ENCODE results near the gene OR51B2.
"Not testable (repeated sequence)": the region's sequence is repeated elsewhere in the genome, so short reads cannot be mapped to it uniquely, and the experiment has no call there.

OR51B2 gene

DNA sequence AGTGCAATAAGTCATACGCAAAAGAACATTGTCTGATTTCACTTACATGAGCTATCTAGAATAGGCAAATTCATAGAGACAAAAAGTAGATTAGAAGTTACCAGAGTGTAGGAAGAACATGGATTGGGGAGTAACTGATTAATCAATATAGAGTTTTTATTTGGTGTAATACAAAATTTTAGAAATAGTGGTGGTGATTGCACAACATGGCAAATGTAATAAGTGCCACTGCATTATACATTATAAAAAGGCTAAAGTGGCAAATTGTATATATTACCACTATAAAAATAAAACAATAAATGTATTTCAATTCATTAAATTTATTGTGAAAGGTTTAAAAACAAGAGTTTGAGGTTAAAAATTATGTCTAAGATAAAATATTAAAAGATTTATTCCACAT is 13.7 kb downstream of the OR51B2 start:
- no peak for DNase-seq

DNA sequence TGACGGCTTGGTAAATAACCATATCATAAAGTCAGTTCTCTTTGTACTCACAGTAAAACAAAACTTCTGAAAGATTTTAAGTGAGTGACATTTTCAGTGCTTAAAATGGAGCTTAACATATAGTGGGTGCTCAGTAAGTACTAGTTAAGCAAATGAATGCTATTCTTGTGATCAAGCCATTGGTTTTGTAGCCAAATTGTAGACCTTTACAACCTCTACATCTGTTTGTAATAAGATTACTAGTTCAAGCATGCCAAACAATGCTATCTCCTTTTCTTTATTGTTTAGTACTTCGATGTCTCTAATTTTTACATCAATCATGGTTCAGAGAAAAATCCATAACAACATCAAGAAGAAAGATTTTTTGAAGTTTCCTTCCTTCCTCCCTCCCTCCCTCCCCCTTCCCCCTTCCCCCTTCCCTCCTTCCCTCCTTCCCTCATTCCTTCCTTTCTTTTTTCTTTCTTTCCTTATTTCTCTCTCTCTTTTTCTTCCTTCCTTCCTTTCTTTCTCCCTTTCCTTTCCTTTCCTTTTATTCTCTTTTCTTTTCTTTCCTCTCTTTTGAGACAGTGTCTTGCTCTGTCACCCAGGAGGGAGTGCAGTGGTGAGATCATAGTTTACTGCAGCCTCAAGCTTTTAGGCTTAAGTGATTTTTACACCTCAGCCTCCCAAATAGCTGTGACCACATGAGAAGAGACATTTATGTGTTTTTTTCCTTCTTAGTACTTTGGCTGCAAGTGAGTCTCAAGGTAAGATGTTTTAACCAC is 16.7 kb downstream of the OR51B2 start:
- DNase-seq: no peak

DNA sequence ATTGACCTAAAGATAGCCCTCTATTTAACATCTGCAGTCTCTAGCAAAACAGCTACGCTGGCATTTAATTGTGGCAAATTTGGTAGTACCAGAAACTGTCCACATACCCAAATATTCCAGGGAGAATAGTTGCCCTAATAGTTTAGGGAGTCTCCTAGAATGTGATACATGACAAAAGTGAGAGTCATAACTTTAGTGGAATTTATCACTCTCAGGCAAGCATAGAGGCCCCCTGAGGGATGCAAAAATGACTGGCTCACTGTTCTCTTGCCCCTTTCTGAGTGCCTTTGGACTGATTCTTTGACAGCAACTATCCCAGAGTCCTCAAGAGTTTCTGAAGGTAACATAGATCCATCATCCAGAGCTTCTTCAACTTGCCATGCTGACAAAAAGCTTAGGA is 20.1 kb downstream of the OR51B2 start:
- DNase-seq: no peak

DNA sequence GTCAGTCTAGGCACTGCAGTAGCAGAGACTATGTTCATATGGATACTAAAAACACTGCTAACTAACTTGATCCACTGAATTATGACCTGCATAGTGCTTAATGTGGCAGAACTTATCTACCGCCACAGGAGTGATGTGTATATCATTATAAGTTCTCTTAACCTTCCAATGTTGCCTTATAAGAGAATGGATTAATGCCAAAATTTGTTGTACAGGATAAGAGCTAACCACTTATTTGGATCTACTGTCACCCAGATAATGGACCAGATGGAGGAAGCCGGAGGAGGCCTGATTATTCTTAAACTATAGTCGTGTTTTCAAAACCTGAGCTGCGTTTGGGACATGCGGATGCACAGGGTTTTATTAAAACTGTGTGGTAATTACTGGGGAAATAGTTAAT is 20.5 kb downstream of the OR51B2 start:
- no peak for DNase-seq

DNA sequence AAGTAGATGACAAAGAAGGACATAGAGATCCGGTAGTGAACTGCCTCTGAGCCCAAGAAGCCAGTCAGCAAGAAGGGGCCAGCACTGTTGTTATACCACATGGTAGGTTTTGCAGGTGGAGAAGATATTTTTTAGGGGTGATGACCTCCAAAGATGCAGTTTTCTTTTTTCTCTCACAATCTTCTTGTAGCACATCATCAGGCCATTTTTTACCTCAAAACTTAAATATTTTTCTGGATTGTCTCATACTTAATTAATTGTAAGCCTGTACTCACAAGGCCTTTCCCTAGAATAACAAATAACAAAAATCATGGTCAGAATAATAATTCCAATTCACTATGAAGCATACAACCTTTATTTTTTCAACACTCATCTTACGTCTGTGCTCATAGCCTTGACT is 22.3 kb downstream of the OR51B2 start, which contains the start of gene OR51B4:
TSS of gene OR51B4 (minus strand) at position 101 of the 400 bp plus-strand sequence. CDS start at position 101, 0 bp downstream.
- DNase-seq: no peak

DNA sequence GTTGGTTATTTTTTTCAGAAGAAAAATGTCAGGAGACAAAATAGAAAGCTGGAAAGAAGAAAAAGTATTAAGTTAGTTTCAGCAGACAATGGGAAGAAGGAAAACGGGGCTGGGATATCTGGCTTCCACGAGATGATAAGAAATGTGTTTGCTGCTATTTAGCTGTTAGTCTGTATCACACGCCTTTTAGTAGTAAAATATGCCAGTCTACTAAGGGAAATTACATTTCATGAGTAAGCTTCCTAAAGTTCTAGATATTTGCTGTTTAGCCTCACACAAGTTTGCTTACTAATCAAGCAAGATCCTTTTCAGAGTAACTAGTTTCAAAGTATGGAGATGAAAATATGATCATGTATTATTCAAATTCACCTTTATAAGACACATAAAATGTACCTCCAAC is 23.8 kb downstream of the OR51B2 start:
- no peak for DNase-seq

DNA sequence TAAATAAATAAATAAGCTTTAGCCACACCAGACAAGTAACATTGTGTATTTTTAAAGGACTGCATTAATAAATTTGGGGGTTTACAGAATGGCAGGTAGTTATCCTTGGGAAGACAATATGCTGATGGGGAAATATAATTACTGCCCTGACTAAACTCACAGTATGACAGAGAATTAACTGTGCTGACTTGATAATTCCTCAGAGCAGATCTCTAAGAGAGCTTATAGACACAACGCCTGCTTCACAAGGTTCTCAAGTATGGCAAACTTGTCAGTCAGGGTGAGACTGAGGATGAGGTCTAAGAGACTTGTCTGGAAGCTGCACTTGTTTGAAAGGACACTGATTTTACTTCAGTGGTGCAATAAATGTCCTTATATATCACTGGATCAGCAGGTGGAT is 25.6 kb downstream of the OR51B2 start:
- no peak for DNase-seq

DNA sequence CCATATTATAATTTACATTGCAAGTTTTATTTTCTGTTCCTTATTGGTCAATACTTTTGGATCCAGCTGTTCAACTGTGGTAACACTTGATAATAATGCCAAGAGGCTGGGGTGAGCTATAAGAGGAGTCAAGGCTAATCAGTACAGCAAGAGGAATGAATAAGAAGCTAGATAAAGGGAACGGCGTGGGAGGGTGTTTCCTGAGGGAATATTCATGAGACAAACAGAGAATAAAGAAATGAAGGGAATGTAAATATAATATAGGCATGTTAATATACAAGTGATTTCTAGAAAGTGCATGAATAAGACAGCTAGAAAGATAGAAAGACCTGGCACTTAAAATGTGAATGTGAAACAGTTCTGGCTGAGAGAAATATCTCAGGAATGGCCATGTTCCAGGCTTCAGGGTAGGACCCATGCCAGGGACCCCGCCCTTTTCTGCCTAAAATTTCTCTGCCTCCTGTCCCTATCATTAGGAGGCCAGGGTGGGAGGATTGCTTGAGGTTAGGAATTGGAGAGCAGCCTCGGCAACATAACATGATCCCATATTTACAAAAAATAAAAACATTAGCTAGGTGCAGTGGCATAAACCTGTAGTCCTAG is 26.3 kb downstream of the OR51B2 start:
- DNase-seq: no peak

DNA sequence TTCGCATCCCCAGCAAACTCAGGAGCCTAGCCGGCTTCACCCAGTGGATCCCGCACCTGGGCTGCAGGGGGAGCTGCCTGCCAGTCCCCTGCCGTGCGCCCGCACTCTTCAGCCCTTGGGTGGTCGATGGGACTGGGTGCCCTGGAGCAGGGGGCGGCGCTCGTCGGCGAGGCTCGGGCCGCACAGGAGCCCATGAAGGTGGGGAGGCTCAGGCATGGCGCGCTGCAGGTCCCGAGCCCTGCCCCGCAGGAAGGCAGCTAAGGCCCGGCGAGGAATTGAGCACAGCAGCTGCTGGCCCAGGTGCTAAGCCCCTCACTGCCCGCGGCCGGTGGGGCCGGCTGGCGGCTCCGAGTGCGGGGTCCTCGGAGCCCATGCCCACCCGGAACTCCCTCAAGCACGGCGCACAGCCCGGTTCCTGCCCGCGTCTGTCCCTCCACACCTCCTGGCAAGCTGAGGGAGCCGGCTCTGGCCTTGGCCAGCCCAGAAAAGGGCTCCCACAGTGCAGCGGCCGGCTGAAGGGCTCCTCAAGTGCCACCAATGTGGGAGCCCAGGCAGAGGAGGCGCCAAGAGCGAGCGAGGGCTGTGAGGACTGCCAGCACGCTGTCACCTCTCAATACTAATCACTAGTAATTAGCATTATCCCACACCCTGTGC is 29.6 kb downstream of the OR51B2 start:
- not testable (repeated sequence) for DNase-seq

DNA sequence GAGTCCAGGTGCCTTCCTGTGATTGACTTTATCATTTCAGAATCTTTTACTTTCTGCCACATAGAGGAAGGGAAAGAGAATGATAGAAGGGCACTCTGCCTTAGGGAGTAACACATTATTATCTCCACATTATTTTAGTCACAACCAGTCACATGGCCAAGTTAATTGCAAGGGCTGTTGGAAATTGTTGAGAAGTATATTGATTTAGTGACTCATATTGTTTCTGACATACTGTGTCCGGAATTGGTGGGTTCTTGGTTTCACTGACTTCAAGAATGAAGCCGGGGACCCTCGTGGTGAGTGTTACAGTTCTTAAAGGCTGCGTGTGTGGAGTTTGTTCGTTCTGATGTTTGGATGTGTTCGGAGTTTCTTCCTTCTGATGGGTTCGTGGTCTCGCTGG is 31.1 kb downstream of the OR51B2 start:
- DNase-seq: no peak

DNA sequence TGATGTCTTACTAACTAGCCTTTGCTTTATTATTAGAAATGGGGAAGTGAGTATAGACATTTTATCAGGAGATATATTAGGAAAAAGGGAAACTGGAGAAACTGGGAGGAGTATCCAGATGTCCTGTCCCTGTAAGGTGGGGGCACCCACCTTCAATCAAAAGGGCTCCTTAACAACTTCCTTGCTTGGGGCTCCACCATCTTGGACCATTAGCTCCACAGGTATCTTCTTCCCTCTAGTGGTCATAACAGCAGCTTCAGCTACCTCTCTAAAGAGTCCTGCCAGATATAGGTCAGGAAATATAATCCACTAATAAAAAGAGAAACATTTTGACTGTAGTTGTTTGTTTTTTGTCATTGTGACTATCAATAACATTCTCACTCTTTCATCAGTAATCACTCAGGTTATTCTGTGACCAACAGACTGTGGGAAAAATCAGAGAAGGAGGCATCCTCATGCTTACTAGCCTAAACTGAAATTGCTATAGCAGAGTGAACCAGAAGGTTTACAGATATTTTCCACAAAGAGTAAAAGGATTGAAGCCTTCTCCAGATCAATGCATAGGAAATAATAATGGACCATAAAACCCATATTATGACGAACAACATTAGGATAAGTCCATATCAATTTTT is 32.8 kb downstream of the OR51B2 start:
- no peak for DNase-seq

DNA sequence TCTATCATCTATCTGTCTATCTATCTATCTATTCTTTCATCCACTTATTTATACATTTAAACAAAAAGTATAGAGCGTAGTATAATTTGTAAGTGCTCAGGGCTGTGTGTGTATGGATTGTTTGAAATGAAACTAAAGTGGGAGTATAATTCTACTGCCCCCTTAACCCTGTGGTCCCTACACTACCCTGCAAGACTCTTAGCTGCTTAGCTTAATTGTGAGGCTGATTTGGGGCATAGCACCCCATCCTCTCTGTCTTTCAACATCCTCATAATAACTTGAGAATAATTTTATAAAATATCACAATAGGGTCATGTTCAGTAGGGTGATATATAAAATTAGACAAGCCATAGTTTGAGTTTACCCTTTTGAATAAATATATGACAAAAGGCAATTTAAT is 34.0 kb downstream of the OR51B2 start:
- DNase-seq: no peak

DNA sequence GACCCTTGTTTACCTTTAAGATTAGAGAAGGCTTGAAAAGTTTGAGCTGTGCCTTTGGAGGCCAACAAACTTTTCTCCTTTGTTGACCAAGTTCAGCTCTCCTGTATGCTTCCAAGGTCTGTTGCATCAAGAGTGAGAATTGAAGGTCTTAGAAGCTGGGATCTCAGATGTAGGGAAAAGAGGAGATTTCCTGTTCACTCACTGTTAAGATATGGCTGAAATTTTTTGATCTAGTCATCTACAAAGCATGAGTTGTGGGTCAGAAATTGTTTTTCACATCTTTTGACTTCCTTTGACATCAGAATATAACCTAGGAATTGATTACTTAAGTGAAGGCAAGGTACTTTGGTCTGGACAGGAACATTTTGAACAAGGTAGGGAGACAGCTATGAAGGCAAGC is 34.4 kb downstream of the OR51B2 start:
- no peak for DNase-seq

DNA sequence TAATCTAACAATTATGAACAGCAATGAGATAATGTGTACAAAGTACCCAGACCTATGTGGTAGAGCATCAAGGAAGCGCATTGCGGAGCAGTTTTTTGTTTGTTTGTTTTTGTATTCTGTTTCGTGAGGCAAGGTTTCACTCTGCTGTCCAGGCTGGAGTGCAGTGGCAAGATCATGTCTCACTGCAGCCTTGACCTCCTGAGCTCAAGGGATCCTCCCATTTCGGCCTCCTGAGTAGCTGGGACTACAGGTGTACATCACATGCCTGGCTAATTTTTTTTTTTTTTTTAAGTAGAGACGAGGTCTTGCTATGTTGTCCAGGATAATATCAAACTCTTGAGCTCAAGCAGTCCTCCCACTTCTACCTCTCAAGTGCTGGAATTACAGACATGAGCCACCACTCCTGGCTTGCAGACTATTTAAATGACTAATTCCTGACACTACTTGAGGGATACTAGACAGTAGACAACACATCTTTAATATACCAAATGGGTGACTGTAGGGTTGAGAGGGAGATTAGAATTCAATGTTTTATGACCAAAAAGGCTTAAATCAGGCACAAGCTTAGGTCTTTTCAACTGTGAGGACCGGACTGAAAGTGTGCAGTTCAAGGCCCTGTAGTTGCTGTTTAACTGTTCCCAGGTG is 35.1 kb downstream of the OR51B2 start:
- DNase-seq: no peak

DNA sequence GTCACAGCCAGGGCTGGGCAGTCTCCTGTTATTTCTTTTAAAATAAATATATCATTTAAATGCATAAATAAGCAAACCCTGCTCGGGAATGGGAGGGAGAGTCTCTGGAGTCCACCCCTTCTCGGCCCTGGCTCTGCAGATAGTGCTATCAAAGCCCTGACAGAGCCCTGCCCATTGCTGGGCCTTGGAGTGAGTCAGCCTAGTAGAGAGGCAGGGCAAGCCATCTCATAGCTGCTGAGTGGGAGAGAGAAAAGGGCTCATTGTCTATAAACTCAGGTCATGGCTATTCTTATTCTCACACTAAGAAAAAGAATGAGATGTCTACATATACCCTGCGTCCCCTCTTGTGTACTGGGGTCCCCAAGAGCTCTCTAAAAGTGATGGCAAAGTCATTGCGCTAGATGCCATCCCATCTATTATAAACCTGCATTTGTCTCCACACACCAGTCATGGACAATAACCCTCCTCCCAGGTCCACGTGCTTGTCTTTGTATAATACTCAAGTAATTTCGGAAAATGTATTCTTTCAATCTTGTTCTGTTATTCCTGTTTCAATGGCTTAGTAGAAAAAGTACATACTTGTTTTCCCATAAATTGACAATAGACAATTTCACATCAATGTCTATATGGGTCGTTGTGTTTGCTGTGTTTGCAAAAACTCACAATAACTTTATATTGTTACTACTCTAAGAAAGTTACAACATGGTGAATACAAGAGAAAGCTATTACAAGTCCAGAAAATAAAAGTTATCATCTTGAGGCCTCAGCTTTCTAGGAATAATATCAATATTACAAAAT is 35.8 kb downstream of the OR51B2 start:
- DNase-seq: no peak

DNA sequence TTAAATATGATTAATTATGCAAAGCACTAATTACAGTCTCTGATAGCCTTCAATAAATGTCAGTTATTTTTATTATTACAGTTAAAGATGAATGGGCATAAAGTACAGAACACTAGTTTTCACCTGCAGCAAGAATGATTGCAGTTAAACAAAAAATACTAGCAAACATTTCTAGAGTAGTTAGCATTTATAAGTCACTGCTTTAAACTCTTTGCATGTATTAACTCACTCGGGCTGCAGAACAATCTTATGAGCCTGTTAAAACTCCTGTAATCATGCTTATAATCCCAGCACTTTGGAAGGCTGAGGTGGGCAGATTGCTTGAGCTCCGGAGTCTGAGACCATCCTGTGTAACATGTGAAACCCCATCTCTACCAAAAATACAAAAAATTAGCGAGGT is 37.2 kb downstream of the OR51B2 start:
- no peak for DNase-seq

DNA sequence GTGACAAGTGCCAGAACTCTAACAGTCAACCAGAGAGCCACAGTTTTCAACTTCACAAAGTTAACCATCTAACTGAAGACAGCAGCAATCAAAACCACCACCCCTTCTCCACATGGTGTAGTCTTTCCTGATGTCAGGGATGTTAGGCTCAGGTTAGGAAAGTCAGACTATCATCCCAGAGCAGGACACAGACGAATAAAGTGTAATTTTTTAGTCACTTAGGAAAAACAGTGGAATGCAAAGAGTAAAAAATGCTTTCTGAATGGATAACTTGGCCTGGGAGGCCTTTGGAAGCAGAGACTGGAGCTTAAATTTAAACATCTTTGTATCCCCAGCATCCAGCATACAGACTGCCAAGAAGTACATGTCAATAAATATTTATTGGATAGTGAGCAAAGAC is 37.7 kb downstream of the OR51B2 start:
- no peak for DNase-seq

DNA sequence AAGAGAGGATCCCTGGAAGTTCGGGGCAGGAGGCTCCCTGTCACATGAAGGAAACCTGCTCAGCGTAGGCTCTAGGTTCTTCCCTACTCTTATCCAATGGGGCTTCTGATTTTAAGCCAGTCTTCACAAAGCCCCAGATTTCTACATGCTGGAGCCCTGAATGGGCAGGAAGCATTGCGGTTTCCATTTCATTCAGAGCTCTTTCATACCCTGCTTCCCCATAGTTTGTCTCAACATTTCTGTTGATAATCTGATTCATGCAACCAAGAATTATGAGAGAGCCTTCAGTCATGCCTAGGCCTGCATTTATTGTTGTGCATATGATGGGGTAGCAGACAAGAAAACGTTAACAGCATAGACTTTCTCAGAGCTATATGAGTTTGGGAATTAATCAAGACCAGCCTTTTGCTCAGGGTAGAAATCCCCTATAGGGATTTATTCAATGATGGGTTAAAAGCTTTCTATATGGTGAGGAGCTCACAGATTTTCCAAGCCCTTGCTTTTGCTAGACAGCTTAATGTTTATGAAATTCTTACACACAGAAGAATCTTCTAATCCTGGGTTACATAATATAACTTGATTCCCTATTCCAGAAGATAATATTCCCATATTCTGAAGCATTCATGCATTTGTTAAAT is 38.3 kb downstream of the OR51B2 start:
- no peak for DNase-seq

DNA sequence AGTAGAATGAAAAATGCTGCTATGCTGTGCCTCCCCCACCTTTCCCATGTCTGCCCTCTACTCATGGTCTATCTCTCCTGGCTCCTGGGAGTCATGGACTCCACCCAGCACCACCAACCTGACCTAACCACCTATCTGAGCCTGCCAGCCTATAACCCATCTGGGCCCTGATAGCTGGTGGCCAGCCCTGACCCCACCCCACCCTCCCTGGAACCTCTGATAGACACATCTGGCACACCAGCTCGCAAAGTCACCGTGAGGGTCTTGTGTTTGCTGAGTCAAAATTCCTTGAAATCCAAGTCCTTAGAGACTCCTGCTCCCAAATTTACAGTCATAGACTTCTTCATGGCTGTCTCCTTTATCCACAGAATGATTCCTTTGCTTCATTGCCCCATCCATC is 39.5 kb downstream of the OR51B2 start:
- no peak for DNase-seq

DNA sequence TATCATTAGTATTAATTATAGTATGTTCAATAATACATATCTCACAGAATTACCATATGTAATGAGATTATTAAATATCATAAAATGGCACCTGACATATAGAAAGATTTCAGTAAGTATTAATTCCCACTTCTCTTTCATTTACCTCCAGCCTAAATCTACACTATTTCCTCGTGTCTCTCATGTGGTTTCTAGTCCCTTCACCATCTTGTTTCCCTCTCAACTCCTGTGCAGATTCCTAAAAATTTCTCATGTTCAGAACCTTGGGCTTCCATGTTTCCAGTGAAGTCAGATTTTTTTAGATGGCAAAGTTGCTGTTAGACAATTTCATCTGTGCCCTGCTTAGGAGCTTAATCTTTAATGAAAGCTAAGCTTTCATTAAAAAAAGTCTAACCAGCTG is 40.2 kb downstream of the OR51B2 start:
- DNase-seq: no peak

DNA sequence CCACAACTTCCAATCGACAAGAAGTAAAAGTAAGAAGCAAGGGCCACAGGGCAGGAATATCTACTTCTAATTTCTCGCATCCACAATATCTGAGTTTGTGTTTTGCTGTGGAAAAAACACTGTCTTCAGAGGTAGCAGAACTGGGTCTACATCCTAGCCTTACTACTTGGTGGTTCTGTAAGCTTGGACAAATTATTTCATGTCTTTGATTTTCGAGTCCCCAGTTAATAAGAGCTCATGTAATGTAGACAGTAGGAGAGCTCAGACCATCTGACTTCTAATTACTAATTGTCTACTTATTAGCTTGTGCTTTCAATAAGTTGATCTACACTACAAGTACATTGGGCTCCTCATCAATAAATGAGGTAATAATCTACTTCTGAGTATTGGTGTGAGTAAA is 41.0 kb downstream of the OR51B2 start:
- no peak for DNase-seq

All from right kidney (tissue), 1 donor.